Measurements from ENCODE around the gene CCDC40. TPM values are rescaled to one million over a fixed set of nuclear protein-coding genes. Genes with fewer than 3 reads are reported as not detected.
A peak's percentile ranks its signal among the peaks of the same experiment; 100 is the strongest.

Gene CCDC40
- total RNA-seq, 1 donor: 0.84 TPM

- H3K9me3 ChIP-seq (ENCODE audit: low read depth, low read length): no peaks in the 10 kb centered on the region
- H3K27me3 ChIP-seq (ENCODE audit: insufficient read depth, low read length): no peaks in the 10 kb centered on the region
- no peaks in the 10 kb centered on the region for H3K4me1 ChIP-seq (ENCODE audit: insufficient read depth, low read length)
- no peak overlapping the region for H3K4me3 ChIP-seq (ENCODE audit: low read length)
Observed at GRCh38 chr17:80123791-80124190, 87.3 kb downstream of the CCDC40 start.

DNA sequence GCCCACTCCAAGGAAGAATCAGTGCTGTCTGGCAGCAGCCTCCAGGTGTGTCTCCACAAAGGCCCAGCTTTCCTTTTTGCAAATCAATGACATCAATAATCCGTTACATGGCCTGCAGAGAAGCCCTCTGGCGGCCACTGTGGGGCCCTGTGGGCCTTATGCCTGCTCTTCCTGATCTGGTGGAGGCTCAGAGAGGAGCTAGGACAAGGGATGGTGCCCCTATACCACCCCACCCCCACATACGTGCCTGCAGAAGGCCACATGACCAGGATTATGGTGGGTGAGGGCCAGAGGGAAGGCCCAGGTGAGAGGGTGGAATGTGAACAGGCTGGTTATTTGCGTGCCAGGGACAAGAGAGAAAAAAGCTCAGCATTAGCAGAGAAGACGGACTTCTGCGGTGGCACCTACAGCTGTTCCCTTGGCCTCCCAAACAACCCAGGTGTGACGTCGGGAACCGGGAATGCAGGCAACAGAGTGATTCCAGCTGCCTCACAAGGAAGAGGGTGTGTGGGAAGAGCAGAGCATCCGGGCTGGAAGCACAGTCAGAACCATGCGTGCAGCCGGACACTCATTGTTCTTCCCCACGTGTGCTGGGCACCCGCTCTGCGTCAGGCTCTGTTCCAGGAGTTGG, 88.0 kb downstream of the CCDC40 start:
- H3K9me3 ChIP-seq (ENCODE audit: low read depth, low read length): no peaks in the 10 kb centered on the region
- H3K4me1 ChIP-seq (ENCODE audit: insufficient read depth, low read length): no peaks in the 10 kb centered on the region
- no peak overlapping the region for H3K4me3 ChIP-seq (ENCODE audit: low read length)
- no peaks in the 10 kb centered on the region for H3K27me3 ChIP-seq (ENCODE audit: insufficient read depth, low read length)

- Histone ChIP-seq H3K4me1 (ENCODE audit: insufficient read depth, low read length) (no peaks in the 10 kb centered on the region), H3K4me3 (ENCODE audit: low read length) (no peak overlapping the region), H3K9me3 (ENCODE audit: low read depth, low read length) (no peaks in the 10 kb centered on the region), H3K27me3 (ENCODE audit: insufficient read depth, low read length) (no peaks in the 10 kb centered on the region)
Observed at GRCh38 chr17:80125656-80126448, 89.4 kb downstream of the CCDC40 start.

- Histone ChIP-seq H3K4me1 (ENCODE audit: insufficient read depth, low read length) (no peaks in the 10 kb centered on the region), H3K9me3 (ENCODE audit: low read depth, low read length) (no peaks in the 10 kb centered on the region), H3K4me3 (ENCODE audit: low read length) (no peak overlapping the region), H3K27me3 (ENCODE audit: insufficient read depth, low read length) (no peaks in the 10 kb centered on the region)
Observed at GRCh38 chr17:80126449-80126715, 89.9 kb downstream of the CCDC40 start.

- Histone ChIP-seq H3K27me3 (ENCODE audit: insufficient read depth, low read length) (no peaks in the 10 kb centered on the region), H3K9me3 (ENCODE audit: low read depth, low read length) (no peaks in the 10 kb centered on the region), H3K4me3 (ENCODE audit: low read length) (no peak overlapping the region), H3K4me1 (ENCODE audit: insufficient read depth, low read length) (no peaks in the 10 kb centered on the region)
Observed at GRCh38 chr17:80129006-80129565, 92.6 kb downstream of the CCDC40 start.

- Histone ChIP-seq H3K4me3 (ENCODE audit: low read length) (no peak overlapping the region), H3K4me1 (ENCODE audit: insufficient read depth, low read length) (no peaks in the 10 kb centered on the region)
Observed at GRCh38 chr17:80130992-80131391, 94.5 kb downstream of the CCDC40 start.

DNA sequence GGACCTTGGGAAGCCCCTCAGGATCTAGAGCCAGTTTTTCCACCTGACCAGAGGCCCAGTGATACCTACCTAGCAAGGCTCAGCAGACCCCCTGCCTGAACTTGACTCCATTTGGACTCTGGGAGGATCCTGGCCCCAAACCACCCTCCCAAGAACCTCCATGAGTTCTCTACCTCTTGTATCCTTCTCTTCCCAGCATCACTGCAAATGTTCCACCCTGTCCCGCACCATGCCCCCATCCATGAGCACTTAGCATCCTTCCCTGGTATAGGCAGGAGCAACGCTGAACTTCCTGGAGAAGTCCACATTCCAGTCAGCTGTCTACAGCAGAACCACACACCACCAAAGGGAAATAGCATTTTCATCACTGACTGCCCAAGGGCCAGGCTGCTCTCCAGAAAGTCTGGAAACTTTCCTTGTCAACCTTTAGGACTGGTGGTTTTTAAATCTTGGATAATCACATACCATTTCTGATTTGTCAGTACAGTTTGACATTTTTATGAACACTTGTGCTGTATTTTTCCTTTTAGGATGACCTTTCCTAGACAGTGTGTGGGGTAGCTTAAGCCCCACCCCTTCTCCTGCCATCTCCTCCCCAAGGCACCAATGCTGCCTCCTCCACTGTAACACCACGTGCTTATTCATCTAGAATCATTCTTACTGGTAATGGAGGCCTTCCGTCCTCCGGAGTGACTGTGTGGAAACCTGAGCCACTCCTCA, 96.6 kb downstream of the CCDC40 start:
- no peaks in the 10 kb centered on the region for H3K27me3 ChIP-seq (ENCODE audit: insufficient read depth, low read length)
- H3K4me1 ChIP-seq (ENCODE audit: insufficient read depth, low read length): no peaks in the 10 kb centered on the region
- H3K9me3 ChIP-seq (ENCODE audit: low read depth, low read length): no peaks in the 10 kb centered on the region
- H3K4me3 ChIP-seq (ENCODE audit: low read length): no peak overlapping the region

More at GRCh38 chr17:80130992-80131391, 94.5 kb downstream of the CCDC40 start:
- Histone ChIP-seq H3K27me3 (ENCODE audit: insufficient read depth, low read length) (no peaks in the 10 kb centered on the region), H3K9me3 (ENCODE audit: low read depth, low read length) (no peaks in the 10 kb centered on the region)

DNA sequence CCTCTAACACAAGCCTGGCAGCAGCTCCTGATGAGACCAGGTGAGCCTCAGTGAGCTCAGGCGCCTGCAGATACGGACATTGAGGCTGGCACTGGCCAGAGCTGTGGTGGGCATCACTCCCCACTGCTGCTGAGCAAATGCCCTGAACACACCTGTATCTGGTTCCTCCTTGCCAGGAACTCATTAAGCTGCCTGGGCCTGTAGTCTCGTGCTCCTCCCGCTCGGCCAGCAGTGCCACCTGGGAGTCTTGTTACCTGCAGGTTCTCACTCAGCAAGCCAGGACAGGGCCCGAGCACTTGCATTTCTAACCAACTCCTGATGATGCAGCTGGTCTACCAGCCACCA, 97.2 kb downstream of the CCDC40 start:
- Histone ChIP-seq H3K27me3 (ENCODE audit: insufficient read depth, low read length) (no peaks in the 10 kb centered on the region), H3K4me1 (ENCODE audit: insufficient read depth, low read length) (no peaks in the 10 kb centered on the region), H3K4me3 (ENCODE audit: low read length) (no peak overlapping the region), H3K9me3 (ENCODE audit: low read depth, low read length) (no peaks in the 10 kb centered on the region)

DNA sequence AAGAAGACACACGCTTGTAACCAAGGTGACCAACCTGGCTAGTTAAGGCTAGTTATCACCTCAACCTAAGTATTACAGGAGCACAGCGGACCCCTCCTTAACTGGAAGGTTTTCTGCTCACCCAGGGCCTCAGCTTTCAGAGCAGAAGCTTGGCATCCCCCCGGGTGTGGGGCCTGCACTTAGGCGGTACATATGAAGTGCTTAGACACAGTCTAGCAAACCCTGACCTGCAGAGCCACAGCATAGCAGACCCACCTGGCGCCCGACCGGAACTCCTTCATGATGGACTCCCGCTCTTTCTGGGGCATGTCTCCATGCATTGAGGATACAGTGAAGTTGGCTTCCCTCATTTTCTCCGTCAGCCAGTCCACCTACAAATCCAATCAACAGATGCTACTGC, 100.7 kb downstream of the CCDC40 start:
- no peaks in the 10 kb centered on the region for H3K4me1 ChIP-seq (ENCODE audit: insufficient read depth, low read length)
- no peak overlapping the region for H3K4me3 ChIP-seq (ENCODE audit: low read length)
- no peaks in the 10 kb centered on the region for H3K9me3 ChIP-seq (ENCODE audit: low read depth, low read length)
- no peaks in the 10 kb centered on the region for H3K27me3 ChIP-seq (ENCODE audit: insufficient read depth, low read length)

- no peaks in the 10 kb centered on the region for H3K27me3 ChIP-seq (ENCODE audit: insufficient read depth, low read length)
- H3K9me3 ChIP-seq (ENCODE audit: low read depth, low read length): no peaks in the 10 kb centered on the region
- H3K4me3 ChIP-seq (ENCODE audit: low read length): no peak overlapping the region
- peaks cover under 1% of the 10 kb centered on the region for H3K4me1 ChIP-seq (ENCODE audit: insufficient read depth, low read length)
Observed at GRCh38 chr17:80138856-80139426, 102.5 kb downstream of the CCDC40 start.

DNA sequence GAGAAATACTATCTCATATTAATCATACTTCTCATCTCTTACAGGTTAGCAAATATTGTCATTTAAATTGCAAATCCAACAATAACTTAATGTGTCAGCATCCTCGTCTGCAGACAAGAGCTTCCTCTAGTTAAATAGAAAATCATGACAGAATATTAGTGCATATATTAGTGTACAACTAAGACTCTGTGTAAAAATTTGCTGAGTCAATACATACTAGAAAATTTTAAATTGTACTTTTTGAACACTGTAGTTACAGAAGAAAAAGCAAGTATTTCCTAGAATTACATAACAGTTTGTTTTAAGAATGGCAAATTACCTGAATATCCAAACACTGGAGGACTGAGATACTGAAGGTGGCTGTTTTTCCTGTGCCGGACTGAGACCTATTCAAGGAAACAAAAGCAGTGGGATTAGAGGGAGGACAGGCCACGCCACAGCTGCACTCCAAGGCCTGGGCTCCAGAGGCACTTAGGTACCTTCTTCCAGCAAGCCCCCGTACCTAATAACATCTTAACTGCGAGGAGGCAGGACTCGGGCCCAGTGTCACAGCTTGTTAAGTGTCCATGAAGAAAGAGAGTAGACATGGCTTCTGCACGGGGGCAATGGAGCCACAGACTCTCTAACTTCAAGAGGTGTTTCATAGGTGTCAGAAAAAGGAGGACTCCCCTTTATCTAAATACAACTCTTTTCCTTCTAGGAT, 105.2 kb downstream of the CCDC40 start:
- no peaks in the 10 kb centered on the region for H3K27me3 ChIP-seq (ENCODE audit: insufficient read depth, low read length)

DNA sequence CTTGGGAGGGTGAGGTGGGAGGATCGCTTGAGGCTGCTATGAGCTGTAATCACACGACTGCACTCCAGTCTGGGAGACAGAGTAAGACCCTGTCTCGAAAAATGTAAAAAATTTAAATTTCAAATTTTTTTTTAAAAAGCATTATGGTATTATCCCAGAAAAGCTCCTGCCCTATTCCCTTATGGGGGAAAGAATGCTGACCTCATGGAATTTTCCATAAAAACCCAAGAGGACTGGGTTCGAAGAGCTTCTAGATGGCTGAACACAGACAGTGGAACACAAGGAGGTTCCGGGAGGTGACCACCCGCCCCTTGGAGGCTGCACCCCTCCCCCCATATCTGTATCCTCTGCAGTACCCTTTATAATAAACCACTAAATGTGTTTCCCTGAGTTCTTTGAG, 106.5 kb downstream of the CCDC40 start:
- H3K4me3 ChIP-seq (ENCODE audit: low read length): no peak overlapping the region

More for the DNA sequence above, 105.2 kb downstream of the CCDC40 start:
- Histone ChIP-seq H3K4me1 (ENCODE audit: insufficient read depth, low read length) (peaks cover 23% of the 10 kb centered on the region), H3K9me3 (ENCODE audit: low read depth, low read length) (no peaks in the 10 kb centered on the region), H3K4me3 (ENCODE audit: low read length) (no peak overlapping the region)

DNA sequence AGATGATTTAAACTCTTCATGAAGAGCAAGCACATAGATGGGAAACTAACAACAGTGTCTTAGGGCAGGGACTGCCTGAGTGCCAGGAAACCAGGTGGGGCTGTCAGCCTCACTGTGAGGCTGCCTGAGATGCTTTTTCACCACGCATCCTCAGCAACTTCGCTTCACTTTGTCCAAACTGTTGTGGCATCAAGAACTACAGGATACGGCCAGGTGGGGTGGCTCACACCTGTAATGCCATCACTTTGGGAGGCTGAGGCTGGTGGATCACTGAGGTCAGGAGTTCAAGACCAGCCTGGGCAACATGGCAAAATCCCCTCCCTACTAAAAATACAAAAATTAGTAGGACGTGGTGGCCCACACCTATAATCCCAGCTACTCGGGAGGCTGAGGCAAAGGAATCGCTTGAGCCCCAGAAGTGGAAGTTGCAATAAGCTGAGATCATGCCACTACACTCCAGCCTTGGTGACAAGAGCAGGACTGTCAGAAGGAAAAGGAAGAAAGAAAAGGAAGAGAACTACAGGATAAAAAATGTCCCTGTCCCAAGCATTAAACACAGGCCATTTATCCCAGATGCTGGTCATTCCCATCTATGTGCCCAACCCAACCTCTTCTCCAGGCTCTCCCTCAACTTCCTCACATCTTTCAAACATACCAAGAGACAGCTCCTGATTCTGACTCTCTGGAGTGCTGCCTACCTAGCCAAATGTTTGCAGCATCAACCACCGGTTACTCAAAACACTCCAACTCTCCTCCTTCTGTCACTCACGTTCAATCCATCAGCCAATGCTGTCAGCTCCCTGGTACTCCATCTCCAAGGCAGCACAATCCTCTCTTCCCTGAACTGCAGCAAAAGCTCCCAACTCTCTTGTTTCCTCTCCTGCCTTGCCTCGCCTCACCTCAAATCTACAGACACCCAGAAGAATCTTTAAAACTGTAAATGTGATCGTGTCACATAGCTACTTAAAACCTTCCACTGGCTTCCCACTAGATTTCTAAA, 108.9 kb downstream of the CCDC40 start:
- Histone ChIP-seq H3K4me3 (ENCODE audit: low read length) (peak overlapping the region; percentile 62), H3K9me3 (ENCODE audit: low read depth, low read length) (no peaks in the 10 kb centered on the region), H3K27me3 (ENCODE audit: insufficient read depth, low read length) (no peaks in the 10 kb centered on the region), H3K4me1 (ENCODE audit: insufficient read depth, low read length) (peaks cover 36% of the 10 kb centered on the region)

More for the DNA sequence above, 106.5 kb downstream of the CCDC40 start:
- no peaks in the 10 kb centered on the region for H3K27me3 ChIP-seq (ENCODE audit: insufficient read depth, low read length)
- no peaks in the 10 kb centered on the region for H3K9me3 ChIP-seq (ENCODE audit: low read depth, low read length)
- peaks cover 28% of the 10 kb centered on the region for H3K4me1 ChIP-seq (ENCODE audit: insufficient read depth, low read length)
